IPS-NIHi11 (cell line): Measurements from ENCODE around the gene ATRX.
"Not testable (repeated sequence)": the region's sequence is repeated elsewhere in the genome, so short reads cannot be mapped to it uniquely, and the experiment has no call there.

Experiments used
- DNase-seq: peaks from one replicate; pipeline ENCODE4 v3.0.0; 2012; ENCODE audit warnings: mixed read lengths, low spot score

ATRX gene

DNA sequence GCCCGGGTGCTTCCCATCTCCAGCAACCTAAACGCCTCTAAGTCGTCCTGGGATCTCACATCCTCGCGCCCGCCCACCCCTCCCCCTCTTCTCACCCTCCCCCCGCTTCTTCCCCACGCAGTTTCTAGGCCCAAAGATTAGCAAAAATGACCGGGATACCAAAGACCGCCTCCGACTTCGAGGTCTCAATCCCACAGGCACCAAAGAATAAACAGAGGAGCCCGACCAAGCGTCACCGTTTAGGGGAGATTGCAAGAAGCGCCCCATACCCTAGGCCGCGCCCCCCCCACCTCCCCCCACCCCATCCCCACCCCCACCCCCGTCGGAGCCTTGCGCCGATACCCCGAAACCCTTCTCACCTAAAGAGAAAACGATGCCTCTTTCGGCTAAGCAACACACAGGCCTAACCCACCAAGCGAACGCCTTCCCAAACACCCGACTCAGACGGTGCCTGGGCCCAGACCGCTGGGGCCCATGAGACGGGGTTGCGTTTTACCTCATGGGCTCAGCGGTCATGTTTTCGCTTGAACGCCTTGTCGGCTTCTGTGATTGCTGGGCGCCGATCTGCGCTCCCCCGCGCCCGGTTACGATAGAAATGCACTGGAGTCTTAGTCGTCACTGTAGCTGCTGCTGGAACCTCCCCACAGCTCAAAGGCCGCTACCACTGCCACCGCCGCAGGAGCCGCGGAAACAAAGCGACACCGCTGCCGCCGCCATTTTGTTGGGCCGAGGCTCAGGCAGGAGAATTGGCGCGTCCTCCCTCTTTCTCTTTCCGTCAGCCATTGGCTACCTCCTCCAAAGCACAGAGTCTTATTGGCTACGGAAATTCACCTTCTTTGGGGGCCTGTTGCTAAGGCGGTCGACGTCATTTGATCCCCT, at the start of gene ATRX:
Gene ATRX (minus strand): TSS at position 731 of the 879 bp plus-strand sequence. CDS start 215 bp downstream, at position 516.
- DNase-seq: peak; percentile 82

GRCh38 chrX:77831544-77831943, 45.5 kb upstream of the ATRX start:
- DNase-seq: not testable (repeated sequence)

GRCh38 chrX:77821989-77822388, 36.0 kb upstream of the ATRX start:
- not testable (repeated sequence) for DNase-seq

DNA sequence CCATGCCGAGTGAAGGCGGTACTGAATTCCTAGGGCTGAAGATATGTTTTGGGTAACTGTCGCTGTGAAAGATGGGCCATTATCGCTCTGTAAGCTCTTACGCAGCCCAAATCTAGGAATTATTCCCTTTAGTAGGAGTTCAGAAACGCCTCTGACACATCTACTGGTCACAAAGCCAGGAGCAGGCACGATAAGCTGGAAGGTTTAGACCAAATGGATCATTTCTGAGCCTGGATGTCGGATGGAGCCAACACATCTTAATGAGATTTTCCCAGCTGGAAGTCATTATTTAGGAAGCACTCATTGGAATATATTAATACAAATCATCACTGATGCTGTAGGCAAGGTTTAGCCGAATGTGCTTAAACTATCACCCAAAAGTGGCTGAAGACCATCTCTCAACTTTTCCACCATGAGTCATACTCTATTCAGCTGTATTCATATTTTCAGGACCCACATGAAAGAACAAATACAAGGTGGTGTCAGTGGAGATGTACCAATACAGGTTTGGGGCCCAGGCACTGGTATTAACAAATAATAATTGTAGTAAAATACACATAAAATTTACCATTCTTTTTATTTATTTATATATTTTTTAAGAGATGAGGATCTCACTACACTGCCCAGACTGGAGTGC, 34.2 kb upstream of the ATRX start:
- DNase-seq: no peak

- no peak for DNase-seq
Observed at GRCh38 chrX:77814210-77814609, 28.2 kb upstream of the ATRX start.

GRCh38 chrX:77802201-77802600, 16.2 kb upstream of the ATRX start:
- DNase-seq: no peak

GRCh38 chrX:77795124-77795523, 9.1 kb upstream of the ATRX start:
- no peak for DNase-seq

GRCh38 chrX:77793946-77794345, 7.9 kb upstream of the ATRX start:
- DNase-seq: no peak

DNA sequence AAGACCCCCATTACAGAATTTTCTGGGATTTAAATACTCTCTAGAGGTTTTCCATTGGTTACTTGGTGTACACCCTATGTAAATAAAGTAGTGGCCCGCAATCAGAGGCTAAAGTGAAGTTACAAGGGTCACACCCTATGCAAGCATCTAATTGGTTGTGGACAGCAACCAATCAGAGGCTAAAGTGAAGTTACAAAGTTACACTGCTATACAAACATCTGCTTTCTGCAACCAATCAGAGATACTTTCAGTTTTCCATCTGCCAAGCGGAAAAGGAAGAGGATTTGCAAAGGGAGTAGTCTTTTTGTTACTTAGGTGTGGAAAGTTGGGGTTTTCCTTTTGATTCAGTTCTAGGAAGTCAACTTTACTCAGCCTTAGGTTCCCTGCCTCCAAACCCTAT, 2.0 kb upstream of the ATRX start:
- DNase-seq: peak; percentile 2

DNA sequence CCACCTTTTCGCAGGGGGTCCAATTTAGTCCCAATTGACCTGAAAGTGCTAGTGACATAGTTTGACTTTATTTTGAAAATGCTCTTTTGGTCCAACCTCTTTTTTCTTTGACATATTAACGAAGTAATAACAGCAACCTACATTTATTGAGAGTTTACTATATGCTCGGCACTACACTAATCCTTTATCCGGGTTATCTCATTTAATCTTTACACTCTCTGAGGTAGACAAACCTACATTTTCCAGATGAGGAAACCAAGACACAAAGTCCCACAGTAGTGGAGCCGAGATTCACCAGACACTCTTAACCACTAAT, 307 bp upstream of the ATRX start:
- DNase-seq: no peak

DNA sequence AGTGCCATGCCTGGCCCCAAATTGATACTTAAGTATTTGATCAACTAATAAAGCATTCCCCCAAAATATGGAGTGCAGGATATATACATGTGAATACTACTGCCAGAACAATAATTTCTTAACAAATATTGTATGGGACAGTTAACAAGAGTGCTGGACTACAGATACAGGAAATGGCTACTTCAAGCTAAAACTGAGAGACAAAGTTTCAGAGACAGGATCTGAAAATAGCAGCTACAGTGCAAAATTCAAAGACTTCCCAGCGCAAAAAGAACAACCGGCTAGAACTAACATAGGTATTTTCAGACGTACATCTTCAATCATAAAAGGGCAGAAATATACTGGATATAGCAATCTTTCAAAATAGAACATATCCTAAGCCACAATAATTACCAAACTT, 6.3 kb downstream of the ATRX start:
- DNase-seq: no peak

DNA sequence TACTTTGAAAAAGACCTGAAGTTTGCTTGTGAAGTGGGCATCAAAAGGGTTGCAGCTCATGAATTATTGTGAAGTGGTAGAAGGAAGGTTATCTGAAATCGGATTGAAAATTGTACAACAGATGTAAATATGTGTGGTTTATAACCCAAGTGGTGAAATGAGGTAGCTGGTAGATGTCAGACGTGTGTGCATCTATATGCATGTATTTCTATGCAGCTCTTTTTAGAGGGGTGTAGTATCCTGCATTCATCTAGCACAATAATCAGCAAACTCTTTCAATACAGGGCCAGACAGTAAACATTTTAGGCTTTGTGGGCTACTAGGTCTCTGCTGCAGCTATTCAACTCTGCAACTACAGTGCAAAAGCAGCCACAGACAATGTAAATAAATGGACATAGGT, 9.4 kb downstream of the ATRX start:
- DNase-seq: no peak

DNA sequence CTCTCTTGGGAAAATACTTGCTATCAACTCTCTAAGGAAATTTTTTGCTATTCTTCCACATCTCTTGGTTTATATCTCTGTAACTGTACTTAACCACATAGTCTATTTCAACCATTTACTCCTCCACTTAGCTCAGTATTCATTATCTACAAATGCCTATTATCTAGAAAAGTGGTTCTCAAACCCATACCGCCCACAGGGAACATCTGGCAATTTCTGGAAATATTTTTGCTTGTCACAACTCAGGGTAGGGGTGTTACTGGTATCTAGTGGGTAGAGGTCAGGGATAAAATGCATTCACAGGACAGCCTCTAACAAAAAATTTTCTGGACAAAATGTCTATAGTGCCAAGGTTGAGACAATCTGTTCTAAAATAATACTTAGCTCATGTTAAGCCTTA, 14.4 kb downstream of the ATRX start:
- DNase-seq: no peak

GRCh38 chrX:77768787-77769186, 17.2 kb downstream of the ATRX start:
- DNase-seq: no peak

- DNase-seq: not testable (repeated sequence)
Observed at GRCh38 chrX:77766212-77766611, 19.8 kb downstream of the ATRX start.

DNA sequence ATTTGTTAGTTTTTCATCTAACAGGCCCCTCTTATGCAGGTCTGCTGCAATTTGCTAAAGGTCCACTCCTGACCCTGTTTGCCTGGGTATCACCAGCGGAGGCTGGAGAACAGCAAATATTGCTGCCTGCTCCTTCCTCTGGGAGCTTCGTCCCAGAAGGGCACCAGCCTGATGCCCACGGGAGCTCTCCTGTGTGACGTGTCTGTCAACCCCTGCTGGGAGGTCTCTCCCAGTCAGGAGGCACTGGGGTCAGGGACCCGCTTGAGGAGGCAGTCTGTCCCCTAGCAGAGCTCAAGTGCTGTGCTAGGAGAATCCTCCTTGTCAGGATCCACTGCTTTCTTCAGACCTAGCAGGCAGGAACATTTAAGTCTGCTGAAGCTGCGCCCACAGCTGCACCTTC, 30.5 kb downstream of the ATRX start:
- no peak for DNase-seq

DNA sequence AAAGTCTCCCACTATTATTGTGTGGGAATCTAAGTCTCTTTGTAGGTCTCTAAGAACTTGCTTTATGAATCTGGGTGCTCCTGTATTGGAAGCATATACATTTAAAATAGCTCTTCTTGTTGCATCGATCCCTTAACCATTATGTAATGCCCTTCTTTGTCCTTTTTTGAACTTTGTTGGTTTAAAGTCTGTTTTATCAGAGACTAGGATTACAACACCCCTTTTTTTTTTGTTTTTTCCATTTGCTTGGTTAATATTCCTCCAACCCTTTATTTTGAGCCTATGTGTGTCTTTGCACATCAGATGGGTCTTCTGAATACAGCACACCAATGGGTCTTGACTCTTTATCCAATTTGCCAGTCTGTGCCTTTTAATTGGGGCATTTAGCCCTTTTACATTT, 32.1 kb downstream of the ATRX start:
- not testable (repeated sequence) for DNase-seq

GRCh38 chrX:77749695-77750094, 36.3 kb downstream of the ATRX start:
- no peak for DNase-seq

DNA sequence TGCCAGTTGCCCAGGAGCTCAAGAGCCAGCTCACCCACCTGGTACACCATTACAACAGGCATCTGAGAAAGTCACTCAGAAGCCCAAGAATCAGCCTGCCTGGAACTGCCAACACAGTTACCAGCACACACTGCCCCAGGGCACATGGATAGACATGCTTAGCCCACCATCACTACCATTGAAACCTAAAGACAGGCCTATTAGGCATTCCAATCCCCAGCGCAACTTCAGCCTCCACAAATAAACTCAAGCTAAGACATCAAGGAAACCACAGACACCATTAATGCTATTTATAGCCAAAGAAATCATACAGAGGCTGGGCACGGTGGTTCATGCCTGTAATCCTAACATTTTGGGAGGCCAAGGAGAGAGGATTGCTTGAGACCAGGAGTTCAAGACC, 42.3 kb downstream of the ATRX start:
- DNase-seq: no peak

- no peak for DNase-seq
Observed at GRCh38 chrX:77742788-77743476, 43.1 kb downstream of the ATRX start.

DNA sequence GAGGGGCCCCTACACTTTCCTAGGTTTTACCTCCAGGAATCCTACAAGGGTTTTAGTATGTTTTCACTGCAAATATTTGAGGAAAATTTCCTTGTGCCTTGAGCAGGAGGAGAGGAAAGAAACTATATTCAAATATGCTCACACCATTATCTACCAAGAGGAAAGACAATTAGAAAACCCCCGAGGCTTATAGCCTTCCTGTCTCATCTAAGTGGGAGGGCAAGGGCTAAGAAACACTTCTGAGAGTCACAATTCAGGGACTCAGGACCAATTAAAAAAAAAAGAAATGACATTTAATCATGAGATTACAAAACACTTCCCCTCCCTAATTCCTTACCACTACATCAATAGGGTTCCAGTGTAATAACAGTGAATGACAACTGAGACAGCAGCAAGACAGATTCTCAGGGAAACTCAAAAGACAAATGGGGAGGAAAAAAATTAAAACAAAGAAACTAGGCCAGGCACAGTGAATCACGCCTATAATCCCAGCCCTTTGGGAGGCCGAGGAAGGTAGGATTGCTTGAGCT, 45.6 kb downstream of the ATRX start:
- DNase-seq: no peak

DNA sequence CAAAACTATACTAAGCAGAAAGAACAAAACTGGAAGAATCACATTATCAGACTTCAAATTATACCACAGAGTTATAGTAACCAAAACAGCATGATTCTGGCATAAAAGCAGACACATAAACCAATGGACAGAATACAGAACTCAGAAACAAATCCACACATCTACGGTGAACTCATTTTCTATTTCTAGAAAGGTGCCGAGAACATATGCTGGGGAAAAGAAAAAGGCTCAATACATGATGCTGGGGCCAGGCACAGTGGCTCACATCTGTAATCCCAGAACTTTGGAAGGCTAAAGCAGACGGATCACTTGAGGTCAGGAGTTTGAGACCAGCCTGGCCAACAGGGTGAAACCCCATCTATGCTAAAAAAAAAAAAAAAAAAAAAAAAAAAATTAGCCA, 52.7 kb downstream of the ATRX start:
- no peak for DNase-seq
